HepG2 (cell line): Measurements from ENCODE around the gene HIF1AN. TPM values are rescaled to one million over a fixed set of nuclear protein-coding genes. Genes with fewer than 3 reads are reported as not detected.

Experiments
- BHLHE40 ChIP-seq: IDR thresholded peaks from 2 replicates; pipeline ENCODE4 v1.6.1; 2011; ENCODE audit warnings: low read length, improper control_type of control experiment
- CAMTA2 ChIP-seq: sonication (generic); formaldehyde crosslinking; IDR thresholded peaks from 2 replicates; pipeline ENCODE4 v1.4.0; 2020; ENCODE audit warnings: mild to moderate bottlenecking, missing genetic modification reagents, borderline replicate concordance
- GATA4 ChIP-seq: sonication (generic); IDR thresholded peaks from 2 replicates; pipeline ENCODE4 v1.6.1; 2016; ENCODE audit warnings: antibody characterized with exemption, low read depth, borderline replicate concordance
- KDM2A ChIP-seq: sonication (generic); formaldehyde crosslinking; IDR thresholded peaks from 2 replicates; pipeline ENCODE4 v1.4.0; 2020; ENCODE audit warnings: low read depth, missing genetic modification reagents, borderline replicate concordance
- MAZ ChIP-seq, 2 experiments: sonication (generic) in 1 of 2; formaldehyde crosslinking in 1 of 2; IDR thresholded peaks; 2 replicates each; pipeline versions ENCODE4 v1.5.0 to v1.6.1; 2012 to 2020; ENCODE audit warnings: low read depth in 2 of 2, mild to moderate bottlenecking in 2 of 2, borderline replicate concordance in 1 of 2, improper control_type of control experiment in 1 of 2, low read length in 1 of 2, missing genetic modification reagents in 1 of 2, moderate library complexity in 1 of 2
- MED8 ChIP-seq: sonication (generic); formaldehyde crosslinking; IDR thresholded peaks from 2 replicates; pipeline ENCODE4 v1.8.1; 2023; ENCODE audit warnings: mild to moderate bottlenecking, missing genetic modification reagents; ENCODE audit not compliant: insufficient replicate concordance
- NR2C2 ChIP-seq: sonication (generic); formaldehyde crosslinking; IDR thresholded peaks from 2 replicates; pipeline ENCODE4 v1.4.0; 2020; ENCODE audit warnings: missing genetic modification reagents, mild to moderate bottlenecking, moderate library complexity, borderline replicate concordance
- NRL ChIP-seq: sonication (generic); formaldehyde crosslinking; IDR thresholded peaks from 2 replicates; pipeline ENCODE4 v1.5.0; 2020; ENCODE audit warnings: missing genetic modification reagents, mild to moderate bottlenecking, moderate library complexity, borderline replicate concordance
- PAWR ChIP-seq: sonication (generic); formaldehyde crosslinking; IDR thresholded peaks from 2 replicates; pipeline ENCODE4 v1.4.0; 2020; ENCODE audit warnings: missing genetic modification reagents, mild to moderate bottlenecking, borderline replicate concordance
- PLRG1 ChIP-seq: fragments of 450-650 bp; conservative IDR thresholded peaks from 2 replicates; pipeline ENCODE4 v1.6.1; 2016
- RAD51 ChIP-seq: fragments of 450-650 bp; IDR thresholded peaks from 2 replicates; pipeline ENCODE4 v1.6.1; 2016; ENCODE audit warnings: borderline replicate concordance
- SMYD3 ChIP-seq: sonication (generic); formaldehyde crosslinking; IDR thresholded peaks from 2 replicates; pipeline ENCODE4 v1.8.1; 2023; ENCODE audit warnings: mild to moderate bottlenecking, missing genetic modification reagents
- SYNCRIP ChIP-seq: fragments of 200-400 bp; formaldehyde crosslinking; IDR thresholded peaks from 2 replicates; pipeline ENCODE4 v1.6.1; 2018; ENCODE audit warnings: mild to moderate bottlenecking, low read depth, low read length; ENCODE audit not compliant: insufficient read depth
- ZFYVE20 ChIP-seq: sonication (generic); formaldehyde crosslinking; IDR thresholded peaks from 2 replicates; pipeline ENCODE4 v1.8.0; 2023; ENCODE audit warnings: low read depth, mild to moderate bottlenecking, moderate library complexity, missing genetic modification reagents, borderline replicate concordance
- ZNF33B ChIP-seq: sonication (generic); formaldehyde crosslinking; IDR thresholded peaks from 2 replicates; pipeline ENCODE4 v1.5.1; 2020; ENCODE audit warnings: mild to moderate bottlenecking, missing genetic modification reagents
- ZNF7 ChIP-seq: IDR thresholded peaks from 2 replicates; pipeline ENCODE4 v1.6.1; 2016; ENCODE audit warnings: missing biosample characterization, missing genetic modification reagents
- ZNF720 ChIP-seq: sonication (generic); formaldehyde crosslinking; IDR thresholded peaks from 2 replicates; pipeline ENCODE4 v1.4.0; 2020; ENCODE audit warnings: missing genetic modification reagents
- polyA plus RNA-seq, 8 experiments: library from polyadenylated mRNA; depleted of rRNA in 3 of 8; stranded (reverse) in 7 of 8; unstranded in 1 of 8; fragments of >200 nt; fragmentation: Illumina TruSeq in 4 of 8; extraction: Trizol in 4 of 8; gene quantifications; 2 replicates each; pipeline versions ENCODE4 v1.2.1 to v1.2.3, GENCODE V29; 2011 to 2016; ENCODE audit warnings: low read depth in 4 of 8, missing spikeins in 1 of 8, mixed read lengths in 1 of 8; ENCODE audit not compliant: insufficient read depth in 1 of 8
- total RNA-seq, 5 experiments: library from RNA; depleted of rRNA; stranded (reverse); fragments of >200 nt; fragmentation: Illumina TruSeq; extraction: Trizol; gene quantifications; 2 replicates each; pipeline ENCODE4 v1.2.3, GENCODE V29; 2016; ENCODE audit warnings: low read depth in 1 of 5
- TF ChIP-seq, protein P1 (sequence below): sonication (generic); formaldehyde crosslinking; conservative IDR thresholded peaks from 2 replicates; pipeline ENCODE4 v1.8.0; 2022; ENCODE audit warnings: low read depth, missing genetic modification reagents
- TF ChIP-seq, protein P2 (sequence below): sonication (generic); formaldehyde crosslinking; IDR thresholded peaks from 2 replicates; pipeline ENCODE4 v1.4.0; 2020; ENCODE audit warnings: missing genetic modification reagents, mild to moderate bottlenecking, borderline replicate concordance
- TF ChIP-seq, protein P3 (sequence below): IDR thresholded peaks from 2 replicates; pipeline ENCODE4 v1.6.1; 2018; ENCODE audit warnings: missing genetic modification reagents, mild to moderate bottlenecking, missing compliant biosample characterization
- TF ChIP-seq, protein P4 (sequence below): conservative IDR thresholded peaks from 2 replicates; pipeline ENCODE4 v1.6.1; 2018; ENCODE audit warnings: missing genetic modification reagents
- TF ChIP-seq, protein P5 (sequence below): fragments of 450-650 bp; IDR thresholded peaks from 2 replicates; pipeline ENCODE4 v1.6.1; 2017

The HIF1AN gene
- total and polyA plus RNA-seq, 2 of the 13 experiments (the other 11 are each of a cell fraction or from before 2014, with no cell fraction given), result 8.6 to 10.7 TPM

DNA sequence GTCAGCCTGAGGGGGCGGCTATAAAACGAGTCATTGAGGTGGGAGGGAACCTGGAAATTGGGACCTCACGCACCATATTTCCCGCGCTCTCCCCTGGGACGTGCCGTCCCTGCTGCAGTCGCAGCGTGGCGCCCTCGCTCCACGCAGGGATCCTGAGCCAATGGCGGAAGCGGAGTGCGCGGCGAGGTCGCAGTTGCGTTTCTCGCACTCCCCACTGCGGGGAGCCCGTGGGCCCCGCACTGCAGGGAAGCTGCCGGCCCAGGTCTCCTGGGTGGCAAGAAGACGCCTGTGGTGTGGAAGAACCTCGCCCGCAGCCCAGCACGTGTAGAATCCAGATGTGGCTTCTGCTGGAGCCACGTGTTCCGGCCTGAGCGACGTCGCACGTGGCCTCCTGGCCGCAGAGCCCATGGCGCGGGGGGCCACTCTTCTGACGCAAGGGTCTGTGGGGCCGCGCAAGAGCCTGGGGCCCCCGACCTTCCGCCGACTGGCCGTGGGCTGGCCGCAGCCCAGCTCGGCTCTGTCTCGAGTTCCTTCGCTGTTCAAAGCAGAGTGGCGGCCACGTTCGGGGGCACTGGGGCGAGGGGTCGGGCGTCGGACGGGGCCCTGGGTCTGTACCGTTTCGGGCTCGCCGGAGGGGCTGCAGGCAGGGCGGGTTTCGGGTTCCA, 26.4 kb downstream of the HIF1AN start (continued):
- TF ChIP-seq ZFYVE20 (CRISPR knock-in tag) (no peak), KDM2A (CRISPR knock-in tag) (peak; percentile 97), RAD51 (no peak), CAMTA2 (CRISPR knock-in tag) (no peak), PLRG1 (no peak), MAZ (IDR thresholded peaks at IDR 0.05; ENCODE audit: borderline replicate concordance, low read depth, low read length) (no peak), MAZ (CRISPR knock-in tag; IDR thresholded peaks at IDR 0.05; ENCODE audit: low read depth) (no peak), PAWR (CRISPR knock-in tag) (no peak), NRL (no peak), BHLHE40 (no peak), ZNF33B (CRISPR knock-in tag) (no peak), NR2C2 (CRISPR knock-in tag) (peak; percentile 20; the same call in 1 of the 2 replicates), SYNCRIP (no peak), ZNF720 (no peak), ZNF7 (CRISPR knock-in tag) (no peak), SMYD3 (CRISPR knock-in tag) (no peak), GATA4 (no peak), MED8 (CRISPR knock-in tag) (no peak)
- TF ChIP-seq, protein P1, sequence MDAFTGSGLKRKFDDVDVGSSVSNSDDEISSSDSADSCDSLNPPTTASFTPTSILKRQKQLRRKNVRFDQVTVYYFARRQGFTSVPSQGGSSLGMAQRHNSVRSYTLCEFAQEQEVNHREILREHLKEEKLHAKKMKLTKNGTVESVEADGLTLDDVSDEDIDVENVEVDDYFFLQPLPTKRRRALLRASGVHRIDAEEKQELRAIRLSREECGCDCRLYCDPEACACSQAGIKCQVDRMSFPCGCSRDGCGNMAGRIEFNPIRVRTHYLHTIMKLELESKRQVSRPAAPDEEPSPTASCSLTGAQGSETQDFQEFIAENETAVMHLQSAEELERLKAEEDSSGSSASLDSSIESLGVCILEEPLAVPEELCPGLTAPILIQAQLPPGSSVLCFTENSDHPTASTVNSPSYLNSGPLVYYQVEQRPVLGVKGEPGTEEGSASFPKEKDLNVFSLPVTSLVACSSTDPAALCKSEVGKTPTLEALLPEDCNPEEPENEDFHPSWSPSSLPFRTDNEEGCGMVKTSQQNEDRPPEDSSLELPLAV (CRISPR knock-in tag), result no peak
- TF ChIP-seq, protein P2, sequence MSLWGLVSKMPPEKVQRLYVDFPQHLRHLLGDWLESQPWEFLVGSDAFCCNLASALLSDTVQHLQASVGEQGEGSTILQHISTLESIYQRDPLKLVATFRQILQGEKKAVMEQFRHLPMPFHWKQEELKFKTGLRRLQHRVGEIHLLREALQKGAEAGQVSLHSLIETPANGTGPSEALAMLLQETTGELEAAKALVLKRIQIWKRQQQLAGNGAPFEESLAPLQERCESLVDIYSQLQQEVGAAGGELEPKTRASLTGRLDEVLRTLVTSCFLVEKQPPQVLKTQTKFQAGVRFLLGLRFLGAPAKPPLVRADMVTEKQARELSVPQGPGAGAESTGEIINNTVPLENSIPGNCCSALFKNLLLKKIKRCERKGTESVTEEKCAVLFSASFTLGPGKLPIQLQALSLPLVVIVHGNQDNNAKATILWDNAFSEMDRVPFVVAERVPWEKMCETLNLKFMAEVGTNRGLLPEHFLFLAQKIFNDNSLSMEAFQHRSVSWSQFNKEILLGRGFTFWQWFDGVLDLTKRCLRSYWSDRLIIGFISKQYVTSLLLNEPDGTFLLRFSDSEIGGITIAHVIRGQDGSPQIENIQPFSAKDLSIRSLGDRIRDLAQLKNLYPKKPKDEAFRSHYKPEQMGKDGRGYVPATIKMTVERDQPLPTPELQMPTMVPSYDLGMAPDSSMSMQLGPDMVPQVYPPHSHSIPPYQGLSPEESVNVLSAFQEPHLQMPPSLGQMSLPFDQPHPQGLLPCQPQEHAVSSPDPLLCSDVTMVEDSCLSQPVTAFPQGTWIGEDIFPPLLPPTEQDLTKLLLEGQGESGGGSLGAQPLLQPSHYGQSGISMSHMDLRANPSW, result no peak
- TF ChIP-seq, protein P3, sequence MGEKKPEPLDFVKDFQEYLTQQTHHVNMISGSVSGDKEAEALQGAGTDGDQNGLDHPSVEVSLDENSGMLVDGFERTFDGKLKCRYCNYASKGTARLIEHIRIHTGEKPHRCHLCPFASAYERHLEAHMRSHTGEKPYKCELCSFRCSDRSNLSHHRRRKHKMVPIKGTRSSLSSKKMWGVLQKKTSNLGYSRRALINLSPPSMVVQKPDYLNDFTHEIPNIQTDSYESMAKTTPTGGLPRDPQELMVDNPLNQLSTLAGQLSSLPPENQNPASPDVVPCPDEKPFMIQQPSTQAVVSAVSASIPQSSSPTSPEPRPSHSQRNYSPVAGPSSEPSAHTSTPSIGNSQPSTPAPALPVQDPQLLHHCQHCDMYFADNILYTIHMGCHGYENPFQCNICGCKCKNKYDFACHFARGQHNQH (CRISPR knock-in tag), result no peak
- TF ChIP-seq, protein P4, sequence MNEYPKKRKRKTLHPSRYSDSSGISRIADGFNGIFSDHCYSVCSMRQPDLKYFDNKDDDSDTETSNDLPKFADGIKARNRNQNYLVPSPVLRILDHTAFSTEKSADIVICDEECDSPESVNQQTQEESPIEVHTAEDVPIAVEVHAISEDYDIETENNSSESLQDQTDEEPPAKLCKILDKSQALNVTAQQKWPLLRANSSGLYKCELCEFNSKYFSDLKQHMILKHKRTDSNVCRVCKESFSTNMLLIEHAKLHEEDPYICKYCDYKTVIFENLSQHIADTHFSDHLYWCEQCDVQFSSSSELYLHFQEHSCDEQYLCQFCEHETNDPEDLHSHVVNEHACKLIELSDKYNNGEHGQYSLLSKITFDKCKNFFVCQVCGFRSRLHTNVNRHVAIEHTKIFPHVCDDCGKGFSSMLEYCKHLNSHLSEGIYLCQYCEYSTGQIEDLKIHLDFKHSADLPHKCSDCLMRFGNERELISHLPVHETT (CRISPR knock-in tag), result no peak
- TF ChIP-seq, protein P5, sequence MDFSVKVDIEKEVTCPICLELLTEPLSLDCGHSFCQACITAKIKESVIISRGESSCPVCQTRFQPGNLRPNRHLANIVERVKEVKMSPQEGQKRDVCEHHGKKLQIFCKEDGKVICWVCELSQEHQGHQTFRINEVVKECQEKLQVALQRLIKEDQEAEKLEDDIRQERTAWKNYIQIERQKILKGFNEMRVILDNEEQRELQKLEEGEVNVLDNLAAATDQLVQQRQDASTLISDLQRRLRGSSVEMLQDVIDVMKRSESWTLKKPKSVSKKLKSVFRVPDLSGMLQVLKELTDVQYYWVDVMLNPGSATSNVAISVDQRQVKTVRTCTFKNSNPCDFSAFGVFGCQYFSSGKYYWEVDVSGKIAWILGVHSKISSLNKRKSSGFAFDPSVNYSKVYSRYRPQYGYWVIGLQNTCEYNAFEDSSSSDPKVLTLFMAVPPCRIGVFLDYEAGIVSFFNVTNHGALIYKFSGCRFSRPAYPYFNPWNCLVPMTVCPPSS, result no peak
